Measurements from ENCODE around the gene PTTG1IP2. TPM values are rescaled to one million over a fixed set of nuclear protein-coding genes. Genes with fewer than 3 reads are reported as not detected.

PTTG1IP2 gene
- total RNA-seq, 1 experiment from 2014 or later = not detected

- intact Hi-C loops (cut with micrococcal nuclease; ENCODE audit: unreplicated experiment) = no loop called here
- H3K36me3 Mint-ChIP-seq (ENCODE audit: insufficient read depth, unreplicated experiment) = no peaks in the 10 kb centered on the region
- no peak overlapping the region for H3K27ac Mint-ChIP-seq (ENCODE audit: unreplicated experiment)
- TF ChIP-seq, protein P1, sequence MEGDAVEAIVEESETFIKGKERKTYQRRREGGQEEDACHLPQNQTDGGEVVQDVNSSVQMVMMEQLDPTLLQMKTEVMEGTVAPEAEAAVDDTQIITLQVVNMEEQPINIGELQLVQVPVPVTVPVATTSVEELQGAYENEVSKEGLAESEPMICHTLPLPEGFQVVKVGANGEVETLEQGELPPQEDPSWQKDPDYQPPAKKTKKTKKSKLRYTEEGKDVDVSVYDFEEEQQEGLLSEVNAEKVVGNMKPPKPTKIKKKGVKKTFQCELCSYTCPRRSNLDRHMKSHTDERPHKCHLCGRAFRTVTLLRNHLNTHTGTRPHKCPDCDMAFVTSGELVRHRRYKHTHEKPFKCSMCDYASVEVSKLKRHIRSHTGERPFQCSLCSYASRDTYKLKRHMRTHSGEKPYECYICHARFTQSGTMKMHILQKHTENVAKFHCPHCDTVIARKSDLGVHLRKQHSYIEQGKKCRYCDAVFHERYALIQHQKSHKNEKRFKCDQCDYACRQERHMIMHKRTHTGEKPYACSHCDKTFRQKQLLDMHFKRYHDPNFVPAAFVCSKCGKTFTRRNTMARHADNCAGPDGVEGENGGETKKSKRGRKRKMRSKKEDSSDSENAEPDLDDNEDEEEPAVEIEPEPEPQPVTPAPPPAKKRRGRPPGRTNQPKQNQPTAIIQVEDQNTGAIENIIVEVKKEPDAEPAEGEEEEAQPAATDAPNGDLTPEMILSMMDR (IDR thresholded peaks at IDR 0.05; ENCODE audit: unreplicated experiment) = no peak
- H3K4me1 Mint-ChIP-seq (ENCODE audit: low read depth, unreplicated experiment) = peaks cover 10% of the 10 kb centered on the region
- CTCF ChIA-PET = interaction anchor here (0.6 kb wide), 1 partner anchor 82 kb away, joined by 4 read pairs; no protein-coding TSS in a partner anchor
- no TSS peak for BruUV-seq (replicated peaks)
- H3K9me3 Mint-ChIP-seq (ENCODE audit: low read depth, unreplicated experiment) = no peaks in the 10 kb centered on the region
- DNase-seq = no peak
- H3K27me3 Mint-ChIP-seq (ENCODE audit: unreplicated experiment) = no peaks in the 10 kb centered on the region
- no peak overlapping the region for H3K4me3 Mint-ChIP-seq (ENCODE audit: low read depth, unreplicated experiment)
Observed at GRCh38 chr7:90507692-90508091, 38.3 kb downstream of the PTTG1IP2 start.

DNA sequence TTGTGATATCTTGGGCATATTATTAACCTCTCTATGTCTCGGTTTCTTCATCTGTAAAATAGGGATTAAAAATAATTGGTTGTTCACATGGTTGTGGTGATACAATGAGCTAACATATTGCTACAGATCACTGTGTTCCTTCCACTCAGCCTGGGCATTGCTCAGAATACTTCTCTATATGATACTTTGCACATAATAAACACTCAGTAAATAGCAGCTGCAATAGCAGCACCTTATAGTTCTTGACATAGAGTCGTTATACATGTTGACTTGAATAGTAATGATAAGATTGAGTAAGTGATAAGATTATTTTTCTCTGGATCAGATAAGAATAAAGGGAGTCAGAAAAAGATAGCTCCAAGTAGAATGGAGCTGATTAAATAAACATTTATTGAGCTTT is 42.3 kb downstream of the PTTG1IP2 start:
- intact Hi-C loops (cut with micrococcal nuclease; ENCODE audit: unreplicated experiment) = no loop called here
- no TSS peak for BruUV-seq (replicated peaks)
- CTCF ChIA-PET = no interaction called here
- Mint-ChIP-seq H3K9me3 (ENCODE audit: low read depth, unreplicated experiment) (no peaks in the 10 kb centered on the region), H3K4me3 (ENCODE audit: low read depth, unreplicated experiment) (no peak overlapping the region), H3K27ac (ENCODE audit: unreplicated experiment) (no peak overlapping the region), H3K27me3 (ENCODE audit: unreplicated experiment) (no peaks in the 10 kb centered on the region), H3K4me1 (ENCODE audit: low read depth, unreplicated experiment) (peaks cover 12% of the 10 kb centered on the region), H3K36me3 (ENCODE audit: insufficient read depth, unreplicated experiment) (no peaks in the 10 kb centered on the region)
- DNase-seq = no peak
- TF ChIP-seq, protein P1 (IDR thresholded peaks at IDR 0.05; ENCODE audit: unreplicated experiment) = no peak

GRCh38 chr7:90512821-90513254 is 43.4 kb downstream of the PTTG1IP2 start:
- no TSS peak for BruUV-seq (replicated peaks)
- Mint-ChIP-seq H3K27me3 (ENCODE audit: unreplicated experiment) (no peaks in the 10 kb centered on the region), H3K4me3 (ENCODE audit: low read depth, unreplicated experiment) (no peak overlapping the region), H3K4me1 (ENCODE audit: low read depth, unreplicated experiment) (peaks cover 12% of the 10 kb centered on the region), H3K27ac (ENCODE audit: unreplicated experiment) (no peak overlapping the region), H3K9me3 (ENCODE audit: low read depth, unreplicated experiment) (no peaks in the 10 kb centered on the region), H3K36me3 (ENCODE audit: insufficient read depth, unreplicated experiment) (no peaks in the 10 kb centered on the region)
- CTCF ChIA-PET = no interaction called here
- TF ChIP-seq, protein P1 (IDR thresholded peaks at IDR 0.05; ENCODE audit: unreplicated experiment) = no peak
- intact Hi-C loops (cut with micrococcal nuclease; ENCODE audit: unreplicated experiment) = no loop called here
- no peak for DNase-seq

DNA sequence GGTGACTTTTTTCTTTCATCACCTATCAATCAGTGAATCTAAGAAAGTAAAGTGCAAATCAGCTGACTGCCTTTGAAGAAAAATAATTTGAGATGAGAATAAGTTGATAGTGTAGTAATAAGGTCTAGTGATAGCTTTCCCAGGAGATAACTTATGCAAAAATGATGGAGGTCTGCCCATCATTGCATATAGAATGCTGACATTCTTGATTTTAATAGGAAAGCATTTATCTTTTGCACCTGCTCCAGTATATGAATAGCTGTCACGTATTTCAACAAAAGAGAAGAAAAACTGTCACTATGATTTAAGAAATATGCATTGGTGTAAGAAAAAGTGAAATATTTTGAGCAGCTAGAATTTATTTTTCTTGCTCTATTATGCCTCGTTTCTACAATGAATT is 46.8 kb downstream of the PTTG1IP2 start:
- intact Hi-C loops (cut with micrococcal nuclease; ENCODE audit: unreplicated experiment) = loop anchor here (2.0 kb wide), 1 partner anchor 29 kb away; no protein-coding TSS in a partner anchor
- Mint-ChIP-seq H3K27me3 (ENCODE audit: unreplicated experiment) (no peaks in the 10 kb centered on the region), H3K36me3 (ENCODE audit: insufficient read depth, unreplicated experiment) (no peaks in the 10 kb centered on the region), H3K4me1 (ENCODE audit: low read depth, unreplicated experiment) (peaks cover 12% of the 10 kb centered on the region), H3K9me3 (ENCODE audit: low read depth, unreplicated experiment) (no peaks in the 10 kb centered on the region), H3K27ac (ENCODE audit: unreplicated experiment) (no peak overlapping the region), H3K4me3 (ENCODE audit: low read depth, unreplicated experiment) (no peak overlapping the region)
- DNase-seq = no peak
- no TSS peak for BruUV-seq (replicated peaks)
- CTCF ChIA-PET = no interaction called here
- TF ChIP-seq, protein P1 (IDR thresholded peaks at IDR 0.05; ENCODE audit: unreplicated experiment) = no peak

All from Calu3 (cell line).